Fibroblast of mammary gland (primary cell): ENCODE data around the gene ELANE.

Experiments
- DNase-seq: peaks from one replicate; pipeline ENCODE4 v3.0.0-alpha.2; 2010; ENCODE audit warnings: low read depth
- H3K4me3 ChIP-seq: 2 replicates; pipeline ENCODE4 v1.5.1; 2011; ENCODE audit warnings: low read depth, mild to moderate bottlenecking, low read length, moderate library complexity; ENCODE audit not compliant: control insufficient read depth
- TF ChIP-seq, protein P1 (sequence below): conservative IDR thresholded peaks from 2 replicates; pipeline ENCODE4 v1.5.1; 2011; ENCODE audit warnings: low read depth, low read length, inconsistent platforms; ENCODE audit not compliant: control insufficient read depth, insufficient read depth

Gene ELANE

DNA sequence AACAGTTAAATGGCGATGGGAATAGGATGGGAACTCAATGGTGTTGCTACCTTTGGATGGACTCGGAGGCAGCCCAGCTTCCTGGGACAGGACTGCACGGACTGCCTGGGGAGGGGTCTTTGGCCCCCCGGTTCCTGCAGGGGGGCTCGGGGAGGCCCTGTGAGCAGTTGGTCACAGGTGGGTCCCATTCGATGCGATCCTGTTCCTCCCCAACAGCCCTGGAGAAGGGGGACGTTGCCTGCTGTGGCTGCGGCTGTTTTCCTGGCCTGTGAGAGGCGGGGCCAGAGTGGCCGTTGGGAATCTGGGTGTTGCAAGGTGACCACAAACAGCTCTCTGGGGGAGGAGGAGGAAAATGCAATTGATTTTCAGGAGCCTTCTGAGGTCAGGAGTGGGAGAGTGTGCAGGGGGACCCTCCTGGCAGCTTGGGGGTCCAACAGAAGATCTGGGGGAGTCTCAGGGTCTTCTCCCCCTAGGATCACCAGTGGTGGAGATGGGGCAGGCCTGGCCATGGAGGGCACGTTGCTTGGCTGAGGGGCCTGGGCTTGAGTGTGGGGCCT is 28.5 kb upstream of the ELANE start:
- H3K4me3 ChIP-seq = no peak overlapping the region

DNA sequence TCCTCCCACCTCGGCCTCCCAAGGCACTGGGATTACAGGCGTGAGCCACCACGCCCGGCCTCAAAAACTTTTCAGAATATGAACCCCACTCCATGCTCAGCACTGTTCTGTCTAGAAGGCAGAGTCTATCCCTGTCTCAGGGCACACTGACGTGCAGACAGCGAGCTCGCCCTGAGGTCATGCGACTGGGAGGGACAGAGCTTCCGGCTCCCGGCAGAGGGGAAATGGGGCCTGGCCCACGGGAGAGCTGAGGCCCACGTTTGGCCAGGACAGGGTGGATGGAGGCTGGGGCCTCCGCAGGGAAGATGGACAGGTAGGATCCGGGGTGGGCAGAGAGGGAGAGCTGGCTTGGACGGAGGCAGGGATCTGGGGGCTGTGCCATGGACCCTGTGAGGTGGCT is 27.2 kb upstream of the ELANE start:
- TF ChIP-seq, protein P1, sequence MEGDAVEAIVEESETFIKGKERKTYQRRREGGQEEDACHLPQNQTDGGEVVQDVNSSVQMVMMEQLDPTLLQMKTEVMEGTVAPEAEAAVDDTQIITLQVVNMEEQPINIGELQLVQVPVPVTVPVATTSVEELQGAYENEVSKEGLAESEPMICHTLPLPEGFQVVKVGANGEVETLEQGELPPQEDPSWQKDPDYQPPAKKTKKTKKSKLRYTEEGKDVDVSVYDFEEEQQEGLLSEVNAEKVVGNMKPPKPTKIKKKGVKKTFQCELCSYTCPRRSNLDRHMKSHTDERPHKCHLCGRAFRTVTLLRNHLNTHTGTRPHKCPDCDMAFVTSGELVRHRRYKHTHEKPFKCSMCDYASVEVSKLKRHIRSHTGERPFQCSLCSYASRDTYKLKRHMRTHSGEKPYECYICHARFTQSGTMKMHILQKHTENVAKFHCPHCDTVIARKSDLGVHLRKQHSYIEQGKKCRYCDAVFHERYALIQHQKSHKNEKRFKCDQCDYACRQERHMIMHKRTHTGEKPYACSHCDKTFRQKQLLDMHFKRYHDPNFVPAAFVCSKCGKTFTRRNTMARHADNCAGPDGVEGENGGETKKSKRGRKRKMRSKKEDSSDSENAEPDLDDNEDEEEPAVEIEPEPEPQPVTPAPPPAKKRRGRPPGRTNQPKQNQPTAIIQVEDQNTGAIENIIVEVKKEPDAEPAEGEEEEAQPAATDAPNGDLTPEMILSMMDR = no peak
- DNase-seq = no peak
- no peak overlapping the region for H3K4me3 ChIP-seq

More for the DNA sequence above, 28.5 kb upstream of the ELANE start:
- no peak for DNase-seq
- TF ChIP-seq, protein P1 = no peak

DNA sequence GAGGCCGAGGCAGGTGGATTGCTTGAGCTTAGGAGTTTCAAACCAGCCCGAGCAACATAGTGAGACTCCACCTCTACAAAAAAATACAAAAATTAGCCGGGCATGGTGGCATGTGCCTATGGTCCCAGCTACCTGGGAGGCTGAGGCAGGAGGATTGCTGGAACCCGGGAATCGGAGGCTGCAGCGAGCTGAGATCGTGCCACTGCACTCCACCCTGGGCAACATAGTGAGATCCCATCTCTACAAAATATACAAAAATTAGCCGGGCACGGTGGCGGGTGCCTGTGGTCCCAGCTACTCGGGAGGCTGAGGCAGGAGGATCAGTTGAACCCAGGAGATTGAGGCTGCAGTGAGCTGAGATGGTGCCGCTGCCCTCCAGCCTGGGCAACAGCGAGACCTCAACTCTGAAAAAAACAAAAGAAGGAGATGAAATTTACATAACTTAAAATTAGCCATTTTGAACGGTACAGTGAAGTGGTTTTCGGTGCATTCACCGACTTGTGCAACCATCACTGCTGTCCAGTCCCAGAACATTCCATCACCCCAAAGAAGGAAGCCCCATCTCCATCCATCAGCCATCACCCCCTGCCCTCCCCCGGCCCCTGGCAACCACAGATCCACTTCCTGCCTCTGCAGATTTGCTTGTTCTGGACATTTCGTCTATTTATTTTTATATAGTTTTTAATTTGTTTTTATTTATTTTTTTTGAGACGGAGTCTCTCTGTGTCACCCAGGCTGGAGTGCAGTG is 26.0 kb upstream of the ELANE start:
- TF ChIP-seq, protein P1 = no peak
- H3K4me3 ChIP-seq = no peak overlapping the region
- DNase-seq = no peak

DNA sequence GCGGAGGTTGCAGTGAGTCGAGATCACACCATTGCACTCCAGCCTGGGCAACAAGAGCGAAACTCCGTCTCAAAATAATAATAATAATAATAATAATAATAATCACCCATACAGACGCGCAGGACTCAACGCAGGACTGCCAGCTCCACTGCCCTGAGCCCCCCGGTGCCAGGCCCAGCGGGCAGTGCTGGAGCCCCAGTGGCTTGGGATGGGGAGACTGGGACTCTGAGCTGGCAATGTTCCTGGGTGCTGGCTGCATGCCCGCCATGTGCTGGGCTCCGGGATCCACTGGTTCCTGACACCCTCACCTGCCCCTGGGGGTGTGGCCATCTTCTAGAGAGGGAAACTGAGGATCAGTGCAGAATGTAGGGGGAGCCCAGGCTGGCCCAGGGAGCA is 24.8 kb upstream of the ELANE start:
- H3K4me3 ChIP-seq = no peak overlapping the region
- TF ChIP-seq, protein P1 = no peak

DNA sequence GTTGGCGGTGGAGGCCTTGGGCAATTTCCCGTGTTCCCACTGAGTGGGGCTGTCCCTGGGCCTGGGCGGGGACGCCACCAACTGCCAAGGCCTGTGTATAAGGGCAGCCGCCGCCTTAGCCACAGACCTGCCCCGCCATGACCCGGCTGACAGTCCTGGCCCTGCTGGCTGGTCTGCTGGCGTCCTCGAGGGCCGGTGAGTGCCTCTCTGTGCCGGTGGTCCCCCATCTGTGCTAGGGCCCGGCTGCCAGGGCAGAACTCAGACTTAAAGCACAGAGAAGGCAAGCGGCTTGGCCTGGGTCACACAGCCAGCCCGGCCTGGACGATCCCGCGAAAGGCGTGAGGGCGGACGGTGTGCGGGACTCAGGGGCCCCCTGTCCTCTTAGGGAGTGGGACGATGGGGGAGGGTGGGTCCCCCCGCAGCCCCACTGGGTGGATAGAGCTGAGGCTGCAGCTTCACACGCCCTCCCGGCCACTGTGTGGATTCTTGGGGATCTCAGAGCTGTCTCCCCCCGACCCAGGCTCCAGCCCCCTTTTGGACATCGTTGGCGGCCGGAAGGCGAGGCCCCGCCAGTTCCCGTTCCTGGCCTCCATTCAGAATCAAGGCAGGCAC is 24.3 kb upstream of the ELANE start, which contains the start of gene AZU1:
AZU1 (plus strand) TSS at position 128 of the 612 bp plus-strand sequence; CDS start at position 138, 10 bp downstream.
- no peak for DNase-seq
- no peak within 1 kb of the TSS for H3K4me3 ChIP-seq
- TF ChIP-seq, protein P1 = no peak

More for the DNA sequence above, 24.8 kb upstream of the ELANE start:
- no peak for DNase-seq

DNA sequence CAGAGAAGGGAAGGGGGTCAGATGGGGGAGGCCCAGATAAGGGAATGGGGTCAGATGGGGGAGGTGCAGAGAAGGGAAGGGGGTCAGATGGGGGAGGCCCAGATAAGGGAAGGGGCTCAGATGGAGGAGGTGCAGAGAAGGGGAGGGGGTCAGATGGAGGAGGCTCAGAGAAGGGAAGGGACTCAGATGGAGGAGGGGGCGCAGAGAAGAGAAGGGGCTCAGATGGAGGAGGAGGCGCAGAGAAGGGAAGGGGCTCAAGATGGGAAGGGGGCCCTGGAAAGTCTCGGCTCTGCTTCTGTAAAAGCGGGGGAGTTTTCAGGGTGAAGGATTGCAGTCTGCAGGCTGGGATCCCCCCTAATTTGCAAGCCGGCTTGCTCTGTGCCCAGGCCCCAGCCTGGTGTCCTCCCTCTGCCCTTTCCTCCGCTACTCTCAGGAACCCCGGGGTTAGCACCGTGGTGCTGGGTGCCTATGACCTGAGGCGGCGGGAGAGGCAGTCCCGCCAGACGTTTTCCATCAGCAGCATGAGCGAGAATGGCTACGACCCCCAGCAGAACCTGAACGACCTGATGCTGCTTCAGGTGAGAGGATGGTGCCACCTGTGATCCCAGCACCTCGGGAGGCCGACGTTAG is 22.9 kb upstream of the ELANE start:
- no peak overlapping the region for H3K4me3 ChIP-seq
- TF ChIP-seq, protein P1 = no peak
- no peak for DNase-seq
